Skeletal muscle satellite cell (primary cell): ENCODE data around the gene CD58.

ENCODE experiments used
- H3K27me3 ChIP-seq: 2 replicates; pipeline ENCODE4 v1.7.0; 2013; ENCODE audit warnings: low read length; ENCODE audit not compliant: control insufficient read depth, insufficient read depth
- H3K36me3 ChIP-seq: 2 replicates; pipeline ENCODE4 v1.7.0; 2013; ENCODE audit warnings: mild to moderate bottlenecking, control low read depth, low read length; ENCODE audit not compliant: insufficient read depth
- H3K4me1 ChIP-seq: 2 replicates; pipeline ENCODE4 v1.7.0; 2013; ENCODE audit warnings: low read length; ENCODE audit not compliant: control insufficient read depth, insufficient read depth
- H3K4me2 ChIP-seq: 2 replicates; pipeline ENCODE4 v1.7.0; 2013; ENCODE audit warnings: mild to moderate bottlenecking, low read length
- H3K4me3 ChIP-seq: 2 replicates; pipeline ENCODE4 v1.7.0; 2013; ENCODE audit warnings: low read length
- H3K9ac ChIP-seq: 2 replicates; pipeline ENCODE4 v1.7.0; 2013; ENCODE audit warnings: mild to moderate bottlenecking, low read depth, low read length, moderate library complexity
- H3K9me3 ChIP-seq: replicated peaks from 2 replicates; pipeline ENCODE4 v1.7.0; 2013; ENCODE audit warnings: mild to moderate bottlenecking, control low read depth, low read length

The CD58 gene

GRCh38 chr1:116577759-116578314, 7.0 kb upstream of the CD58 start:
- H3K27me3 ChIP-seq, result peaks cover 17% of the 10 kb centered on the region
- peaks cover 4% of the 10 kb centered on the region for H3K4me1 ChIP-seq
- H3K9ac ChIP-seq, result no peak overlapping the region
- no peak overlapping the region for H3K4me3 ChIP-seq
- H3K9me3 ChIP-seq, result no peaks in the 10 kb centered on the region
- no peaks in the 10 kb centered on the region for H3K36me3 ChIP-seq
- no peak overlapping the region for H3K4me2 ChIP-seq

GRCh38 chr1:116574581-116575291, 3.9 kb upstream of the CD58 start:
- H3K9me3 ChIP-seq, result no peaks in the 10 kb centered on the region
- H3K4me3 ChIP-seq, result no peak overlapping the region
- H3K27me3 ChIP-seq, result peaks cover 17% of the 10 kb centered on the region
- H3K9ac ChIP-seq, result no peak overlapping the region
- H3K4me1 ChIP-seq, result peaks cover 14% of the 10 kb centered on the region
- H3K4me2 ChIP-seq, result peak overlapping the region; percentile 41
- no peaks in the 10 kb centered on the region for H3K36me3 ChIP-seq

GRCh38 chr1:116573431-116574095, 2.7 kb upstream of the CD58 start:
- Histone ChIP-seq H3K4me3 (no peak overlapping the region), H3K4me1 (peaks cover 16% of the 10 kb centered on the region), H3K36me3 (no peaks in the 10 kb centered on the region), H3K4me2 (no peak overlapping the region), H3K9ac (no peak overlapping the region), H3K27me3 (peaks cover 17% of the 10 kb centered on the region), H3K9me3 (no peaks in the 10 kb centered on the region)

- H3K9ac ChIP-seq, result no peak overlapping the region
- H3K4me3 ChIP-seq, result no peak overlapping the region
- H3K4me2 ChIP-seq, result no peak overlapping the region
- H3K27me3 ChIP-seq, result peaks cover 15% of the 10 kb centered on the region
- H3K36me3 ChIP-seq, result no peaks in the 10 kb centered on the region
- H3K4me1 ChIP-seq, result peaks cover 20% of the 10 kb centered on the region
- no peaks in the 10 kb centered on the region for H3K9me3 ChIP-seq
Observed at GRCh38 chr1:116572771-116573430, 2.1 kb upstream of the CD58 start.

- Histone ChIP-seq H3K4me1 (peaks cover 20% of the 10 kb centered on the region), H3K36me3 (no peaks in the 10 kb centered on the region), H3K4me2 (no peak overlapping the region), H3K4me3 (no peak overlapping the region), H3K27me3 (peaks cover 9% of the 10 kb centered on the region), H3K9me3 (no peaks in the 10 kb centered on the region), H3K9ac (no peak overlapping the region)
Observed at GRCh38 chr1:116572099-116572498, 1.3 kb upstream of the CD58 start.

GRCh38 chr1:116571215-116571919, 541 bp upstream of the CD58 start:
- Histone ChIP-seq H3K9ac (peak overlapping the region; percentile 91), H3K4me1 (peaks cover 21% of the 10 kb centered on the region), H3K4me2 (peak overlapping the region; percentile 80), H3K36me3 (no peaks in the 10 kb centered on the region), H3K9me3 (no peaks in the 10 kb centered on the region), H3K27me3 (peaks cover 7% of the 10 kb centered on the region), H3K4me3 (peak overlapping the region; percentile 87)

GRCh38 chr1:116569776-116570357, 959 bp downstream of the CD58 start:
- Histone ChIP-seq H3K4me1 (peaks cover 31% of the 10 kb centered on the region), H3K9me3 (no peaks in the 10 kb centered on the region), H3K36me3 (no peaks in the 10 kb centered on the region), H3K4me3 (peak overlapping the region; percentile 87), H3K9ac (peak overlapping the region; percentile 91), H3K4me2 (peak overlapping the region; percentile 80), H3K27me3 (no peaks in the 10 kb centered on the region)

- Histone ChIP-seq H3K4me2 (no peak overlapping the region), H3K9ac (no peak overlapping the region), H3K4me3 (no peak overlapping the region), H3K27me3 (no peaks in the 10 kb centered on the region), H3K9me3 (no peaks in the 10 kb centered on the region), H3K36me3 (no peaks in the 10 kb centered on the region), H3K4me1 (peaks cover 29% of the 10 kb centered on the region)
Observed at GRCh38 chr1:116569381-116569670, 1.5 kb downstream of the CD58 start.

- H3K36me3 ChIP-seq, result no peaks in the 10 kb centered on the region
- no peak overlapping the region for H3K4me3 ChIP-seq
- no peaks in the 10 kb centered on the region for H3K27me3 ChIP-seq
- H3K9ac ChIP-seq, result no peak overlapping the region
- no peaks in the 10 kb centered on the region for H3K9me3 ChIP-seq
- H3K4me1 ChIP-seq, result peaks cover 29% of the 10 kb centered on the region
- H3K4me2 ChIP-seq, result no peak overlapping the region
Observed at GRCh38 chr1:116568662-116569380, 2.0 kb downstream of the CD58 start.

- Histone ChIP-seq H3K36me3 (no peaks in the 10 kb centered on the region), H3K4me1 (peaks cover 29% of the 10 kb centered on the region)
Observed at GRCh38 chr1:116567790-116568661, 2.8 kb downstream of the CD58 start.

More at GRCh38 chr1:116567790-116568661, 2.8 kb downstream of the CD58 start:
- no peak overlapping the region for H3K4me3 ChIP-seq
- H3K9me3 ChIP-seq, result no peaks in the 10 kb centered on the region
- H3K4me2 ChIP-seq, result no peak overlapping the region
- no peaks in the 10 kb centered on the region for H3K27me3 ChIP-seq
- no peak overlapping the region for H3K9ac ChIP-seq
